Esophagus squamous epithelium (tissue), 5 donors: ENCODE results near the gene CBX5. TPM values are rescaled to one million over a fixed set of nuclear protein-coding genes. Genes with fewer than 3 reads are reported as not detected.

ENCODE experiments used
- DNase-seq: peaks from one replicate; lab custom pipeline; 2025; lab: John Stamatoyannopoulos, UW
- H3K27ac ChIP-seq, 4 donors: fragments of 200-600 bp; sonication (generic); one replicate each; pipeline ENCODE4 v1.5.1; 2016 to 2019; ENCODE audit warnings: mild to moderate bottlenecking in 1 of 4
- H3K27me3 ChIP-seq, 4 donors: fragments of 200-600 bp; sonication (generic); 1 replicate in 3 of 4; 2 replicates in 1 of 4; pipeline versions ENCODE4 v1.5.1 to v1.6.0; 2017 to 2021; ENCODE audit warnings: antibody characterized with exemption in 1 of 4
- H3K36me3 ChIP-seq, 3 donors: fragments of 200-600 bp; sonication (generic); one replicate each; pipeline ENCODE4 v1.5.1; 2016 to 2019
- H3K4me1 ChIP-seq, 3 donors: fragments of 200-600 bp; sonication (generic); one replicate each; pipeline ENCODE4 v1.5.1; 2017 to 2019
- H3K4me3 ChIP-seq, 4 donors: fragments of 200-600 bp; sonication (generic); 1 replicate in 3 of 4; 2 replicates in 1 of 4; pipeline ENCODE4 v1.5.1; 2016 to 2019; ENCODE audit warnings: mild to moderate bottlenecking in 2 of 4, moderate library complexity in 1 of 4
- H3K9me3 ChIP-seq, 3 donors: fragments of 200-600 bp; sonication (generic); one replicate each; pipeline ENCODE4 v1.5.1; 2016 to 2019
- POLR2A ChIP-seq, 4 donors: fragments of 450-650 bp; IDR thresholded peaks; one replicate each; pipeline ENCODE4 v1.6.1; 2017; ENCODE audit warnings: antibody characterized with exemption in 4 of 4, mild to moderate bottlenecking in 4 of 4, moderate library complexity in 3 of 4
- WGBS, 2 donors: methylation state at CpG; one replicate each; pipeline ENCODE4 v1.1.5; 2018; 5-methylcytosine and 5-hydroxymethylcytosine counted together
- intact Hi-C: fragments of 100-400 bp; cut with DNase I; formaldehyde crosslinking; loops from one replicate; pipeline ENCODE4 v1.15.0; 2022
- total RNA-seq, 4 donors: library from RNA; depleted of rRNA; stranded (reverse); fragments of >200 nt; gene quantifications; one replicate each; pipeline ENCODE4 v1.1.0, GENCODE V29; 2016
- TF ChIP-seq, protein P1 (sequence below), 6 experiments: fragments of 450-650 bp in 4 of 6; fragments of 200-600 bp in 2 of 6; sonication (generic) in 2 of 6; IDR thresholded peaks; one replicate each; pipeline ENCODE4 v1.5.1; 2016 to 2019; ENCODE audit warnings: antibody characterized with exemption in 6 of 6, mild to moderate bottlenecking in 4 of 6, moderate library complexity in 4 of 6
- donor health status: DM: yes; HTN: yes; CAD: no.

The CBX5 gene
- total RNA-seq, 4 donors from 2014 or later = 13.2 to 29.9 (median 23.7) TPM

DNA sequence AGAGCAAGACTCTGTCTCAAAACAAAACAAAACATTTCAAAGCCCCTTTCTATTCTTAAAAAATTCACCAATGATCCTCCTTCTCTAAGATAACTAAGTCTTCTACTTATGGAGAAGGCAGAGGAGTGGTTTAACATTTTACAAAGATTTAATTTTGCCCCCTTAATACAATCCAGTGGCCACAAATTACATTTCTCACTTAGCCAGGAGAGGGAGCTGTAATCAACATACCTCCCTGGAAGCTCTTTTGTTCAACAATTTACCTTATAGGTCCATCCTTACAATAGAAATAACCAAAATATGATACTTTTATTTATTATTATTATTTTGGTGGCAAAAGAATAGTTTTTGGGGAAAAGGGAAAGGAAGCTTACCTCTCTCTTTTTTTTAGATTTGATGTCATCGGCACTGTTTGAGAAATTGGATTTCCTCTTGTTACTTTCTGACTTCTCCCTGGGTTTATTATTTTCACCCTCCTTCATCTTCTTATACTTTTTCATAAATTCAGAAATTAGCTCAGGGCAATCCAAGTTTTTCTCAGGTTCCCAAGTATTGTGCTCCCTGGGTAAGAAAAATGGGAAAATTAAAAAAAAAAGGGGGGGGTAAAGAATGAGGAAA lies 28.1 kb downstream of the CBX5 start:
- Histone ChIP-seq H3K4me1 (no peaks in the 10 kb centered on the region), H3K36me3 (peaks cover 0 to 90% (median 5%) of the 10 kb centered on the region in 3 donors), H3K4me3 (no peak overlapping the region), H3K9me3 (no peaks in the 10 kb centered on the region), H3K27me3 (no peaks in the 10 kb centered on the region), H3K27ac (no peak overlapping the region)
- WGBS, 2 donors = 88 to 95% methylated on average over 1 of the region's 1 CpG
- DNase-seq = no peak
- intact Hi-C loops = no loop called here
- TF ChIP-seq, protein P1, sequence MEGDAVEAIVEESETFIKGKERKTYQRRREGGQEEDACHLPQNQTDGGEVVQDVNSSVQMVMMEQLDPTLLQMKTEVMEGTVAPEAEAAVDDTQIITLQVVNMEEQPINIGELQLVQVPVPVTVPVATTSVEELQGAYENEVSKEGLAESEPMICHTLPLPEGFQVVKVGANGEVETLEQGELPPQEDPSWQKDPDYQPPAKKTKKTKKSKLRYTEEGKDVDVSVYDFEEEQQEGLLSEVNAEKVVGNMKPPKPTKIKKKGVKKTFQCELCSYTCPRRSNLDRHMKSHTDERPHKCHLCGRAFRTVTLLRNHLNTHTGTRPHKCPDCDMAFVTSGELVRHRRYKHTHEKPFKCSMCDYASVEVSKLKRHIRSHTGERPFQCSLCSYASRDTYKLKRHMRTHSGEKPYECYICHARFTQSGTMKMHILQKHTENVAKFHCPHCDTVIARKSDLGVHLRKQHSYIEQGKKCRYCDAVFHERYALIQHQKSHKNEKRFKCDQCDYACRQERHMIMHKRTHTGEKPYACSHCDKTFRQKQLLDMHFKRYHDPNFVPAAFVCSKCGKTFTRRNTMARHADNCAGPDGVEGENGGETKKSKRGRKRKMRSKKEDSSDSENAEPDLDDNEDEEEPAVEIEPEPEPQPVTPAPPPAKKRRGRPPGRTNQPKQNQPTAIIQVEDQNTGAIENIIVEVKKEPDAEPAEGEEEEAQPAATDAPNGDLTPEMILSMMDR (IDR thresholded peaks at IDR 0.05) = peak in 5 of 6 experiments; percentile 46 to 66 (median 60)
- no peak for TF ChIP-seq POLR2A (IDR thresholded peaks at IDR 0.05)

DNA sequence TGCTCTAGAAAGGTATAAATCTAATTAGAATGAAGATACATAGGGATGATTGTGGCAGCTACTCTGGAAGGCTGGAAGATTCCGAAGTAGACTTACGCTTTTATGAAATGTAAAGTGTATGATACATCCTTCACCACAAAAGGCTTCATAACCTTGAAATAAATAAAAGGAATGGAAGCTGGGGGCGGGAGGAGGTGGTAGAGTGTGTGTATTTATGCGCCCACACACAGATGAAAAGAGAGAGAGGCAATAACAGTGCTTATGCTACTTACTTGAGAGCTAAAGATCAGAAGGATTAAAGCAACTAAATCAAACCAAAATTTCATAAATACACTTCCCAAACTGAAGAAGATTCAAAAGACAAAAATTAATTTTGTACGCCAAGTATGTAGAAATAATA lies 30.4 kb downstream of the CBX5 start:
- Histone ChIP-seq H3K4me1 (no peaks in the 10 kb centered on the region), H3K4me3 (no peak overlapping the region), H3K36me3 (peaks cover 0 to 89% (median 11%) of the 10 kb centered on the region in 3 donors), H3K9me3 (no peaks in the 10 kb centered on the region), H3K27me3 (no peaks in the 10 kb centered on the region), H3K27ac (no peak overlapping the region)
- 91 to 97% methylated on average over 5 of the region's 5 CpGs for WGBS, 2 donors
- intact Hi-C loops = no loop called here
- DNase-seq = no peak
- TF ChIP-seq, protein P1 (IDR thresholded peaks at IDR 0.05) = no peak
- TF ChIP-seq POLR2A (IDR thresholded peaks at IDR 0.05) = no peak

DNA sequence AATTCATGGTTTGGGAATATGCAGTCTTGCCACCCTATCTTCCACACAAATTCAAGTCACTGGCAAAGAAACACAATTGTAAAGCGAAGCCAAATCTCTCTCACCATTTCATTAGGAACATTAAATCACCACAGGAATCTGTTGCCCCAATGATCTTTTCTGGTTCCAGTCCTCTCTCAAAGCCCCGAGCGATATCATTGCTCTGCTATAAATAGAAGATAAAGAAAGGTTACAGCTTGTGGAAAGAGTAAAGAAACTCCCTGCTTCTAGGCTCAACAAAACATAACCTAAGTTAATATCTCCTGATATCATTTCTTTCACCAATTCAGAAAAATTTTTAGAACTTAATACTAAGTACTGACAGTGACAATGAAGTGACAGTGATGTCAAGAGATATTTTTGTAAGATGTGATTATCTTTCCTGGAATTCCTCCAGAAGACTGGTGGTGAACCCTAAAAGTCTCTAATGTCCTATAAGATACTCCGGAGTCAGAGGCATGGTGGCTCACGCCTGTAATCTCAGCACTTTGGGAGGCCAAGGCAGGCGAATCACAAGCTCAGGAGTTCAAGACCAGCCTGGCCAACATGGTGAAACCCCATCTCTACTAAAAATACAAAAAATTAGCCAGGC lies 33.8 kb downstream of the CBX5 start:
- no peaks in the 10 kb centered on the region for H3K27me3 ChIP-seq
- peaks cover 0 to 96% (median 15%) of the 10 kb centered on the region in 3 donors for H3K36me3 ChIP-seq
- no peaks in the 10 kb centered on the region for H3K4me1 ChIP-seq
- no peaks in the 10 kb centered on the region for H3K9me3 ChIP-seq
- no peak for DNase-seq
- TF ChIP-seq, protein P1 (IDR thresholded peaks at IDR 0.05) = no peak
- no peak for TF ChIP-seq POLR2A (IDR thresholded peaks at IDR 0.05)
- no peak overlapping the region for H3K4me3 ChIP-seq
- intact Hi-C loops = no loop called here
- 83 to 89% methylated on average over 6 of the region's 6 CpGs for WGBS, 2 donors
- no peak overlapping the region for H3K27ac ChIP-seq

DNA sequence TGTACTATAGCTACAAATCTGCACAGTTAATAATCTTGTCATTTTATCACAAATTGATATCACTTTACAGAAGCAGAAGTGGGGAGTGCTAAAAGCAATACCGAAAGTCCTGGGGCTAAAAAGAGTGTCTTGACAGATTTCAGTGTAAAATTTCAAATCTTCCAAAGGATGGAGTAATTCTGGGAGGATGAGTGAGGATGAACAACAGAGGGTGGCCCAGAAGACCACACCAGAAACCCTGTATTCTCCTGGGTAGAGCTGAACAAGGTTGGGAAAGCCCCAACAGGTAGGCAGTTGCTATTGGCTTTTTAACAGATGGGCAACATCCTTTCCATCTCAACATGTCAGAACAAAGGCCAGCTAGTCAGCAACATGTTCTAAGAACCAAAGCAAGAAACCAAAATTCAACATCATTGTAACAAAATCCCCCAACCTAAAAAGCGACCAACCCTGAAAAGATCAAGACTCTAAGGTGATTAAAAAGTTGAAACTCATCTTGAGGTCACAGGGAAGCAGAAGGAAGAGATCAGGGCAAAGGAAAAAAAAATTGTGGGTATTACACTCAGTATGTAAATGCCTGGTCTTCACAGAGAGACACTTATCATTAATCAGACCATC lies 38.8 kb downstream of the CBX5 start:
- no peaks in the 10 kb centered on the region for H3K27me3 ChIP-seq
- H3K4me3 ChIP-seq = no peak overlapping the region
- WGBS, 2 donors = 53 to 62% methylated on average over 2 of the region's 2 CpGs
- peaks cover 0 to 99% (median 10%) of the 10 kb centered on the region in 3 donors for H3K36me3 ChIP-seq
- no peak overlapping the region for H3K27ac ChIP-seq
- H3K9me3 ChIP-seq = no peaks in the 10 kb centered on the region
- no peak for DNase-seq
- intact Hi-C loops = no loop called here
- TF ChIP-seq, protein P1 (IDR thresholded peaks at IDR 0.05) = no peak
- TF ChIP-seq POLR2A (IDR thresholded peaks at IDR 0.05) = no peak
- H3K4me1 ChIP-seq = no peaks in the 10 kb centered on the region

DNA sequence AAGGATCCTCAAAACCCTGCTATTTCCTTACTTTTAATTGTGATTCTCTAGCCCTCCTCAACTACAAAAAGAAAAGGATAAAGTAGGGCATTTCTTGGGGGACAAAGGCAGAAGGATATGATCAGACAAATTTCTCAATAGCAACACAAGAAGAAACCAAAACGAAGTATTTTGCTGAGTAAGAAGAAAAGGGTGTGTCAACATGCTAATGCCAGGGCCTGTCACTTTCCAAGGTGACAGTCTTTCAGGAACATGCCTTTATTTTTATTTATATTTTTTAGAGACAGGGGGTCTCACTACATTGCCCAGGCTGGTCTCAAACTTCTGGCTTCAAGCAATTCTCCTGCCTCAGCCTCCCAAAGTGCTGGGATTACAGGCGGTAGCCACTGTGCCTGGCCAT lies 39.8 kb downstream of the CBX5 start:
- intact Hi-C loops = no loop called here

More for the DNA sequence above, 39.8 kb downstream of the CBX5 start:
- H3K4me3 ChIP-seq = no peak overlapping the region
- no peaks in the 10 kb centered on the region for H3K4me1 ChIP-seq
- H3K27ac ChIP-seq = no peak overlapping the region
- TF ChIP-seq, protein P1 (IDR thresholded peaks at IDR 0.05) = no peak
- no peak for TF ChIP-seq POLR2A (IDR thresholded peaks at IDR 0.05)
- 57 to 67% methylated on average over 2 of the region's 2 CpGs for WGBS, 2 donors
- DNase-seq = no peak
- H3K27me3 ChIP-seq = no peaks in the 10 kb centered on the region
- no peaks in the 10 kb centered on the region for H3K9me3 ChIP-seq
- peaks cover 0 to 94% (median 7%) of the 10 kb centered on the region in 3 donors for H3K36me3 ChIP-seq
